HFFc6 (cell line): ENCODE measurements around the gene CARD19. TPM values are rescaled to one million over a fixed set of nuclear protein-coding genes. Genes with fewer than 3 reads are reported as not detected.

Source experiments
- DNase-seq: peaks from one replicate; pipeline ENCODE4 v3.0.0-alpha.2; 2018
- H3K27ac Mint-ChIP-seq: 2 replicates; pipeline ENCODE4 v1.8.0; 2020; ENCODE audit warnings: mild to moderate bottlenecking, mixed read lengths
- H3K27me3 Mint-ChIP-seq: 2 replicates; pipeline ENCODE4 v1.8.0; 2021; ENCODE audit warnings: mild to moderate bottlenecking, moderate library complexity, mixed read lengths; ENCODE audit not compliant: insufficient read depth
- H3K36me3 Mint-ChIP-seq: 2 replicates; pipeline ENCODE4 v1.8.0; 2021; ENCODE audit warnings: low read depth, mixed read lengths
- H3K4me1 Mint-ChIP-seq: 2 replicates; pipeline ENCODE4 v1.8.0; 2020; ENCODE audit warnings: low read depth, mixed read lengths
- H3K4me3 Mint-ChIP-seq: 2 replicates; pipeline ENCODE4 v1.8.0; 2020; ENCODE audit warnings: mild to moderate bottlenecking, moderate library complexity, mixed read lengths
- H3K9me3 Mint-ChIP-seq: 2 replicates; pipeline ENCODE4 v1.8.0; 2020; ENCODE audit warnings: mild to moderate bottlenecking, mixed read lengths
- CTCF ChIP-seq: fragments of 200-600 bp; sonication (generic); IDR thresholded peaks from 2 replicates; pipeline ENCODE4 v1.5.0; 2021; ENCODE audit warnings: antibody characterized with exemption, mild to moderate bottlenecking
- total RNA-seq, 6 experiments: library from RNA; stranded (reverse); fragmentation: NEBNext Ultra II Directional; extraction: Animal tissue kit (Norgen Biotek cat#: 25700); gene quantifications; 2 replicates in 1 of 6; 3 replicates in 5 of 6; pipeline ENCODE4 v1.2.3, GENCODE V29; 2021

CARD19 gene
- total RNA-seq, 6 experiments from 2014 or later = 35.3 to 40.6 (median 37.9) TPM

DNA sequence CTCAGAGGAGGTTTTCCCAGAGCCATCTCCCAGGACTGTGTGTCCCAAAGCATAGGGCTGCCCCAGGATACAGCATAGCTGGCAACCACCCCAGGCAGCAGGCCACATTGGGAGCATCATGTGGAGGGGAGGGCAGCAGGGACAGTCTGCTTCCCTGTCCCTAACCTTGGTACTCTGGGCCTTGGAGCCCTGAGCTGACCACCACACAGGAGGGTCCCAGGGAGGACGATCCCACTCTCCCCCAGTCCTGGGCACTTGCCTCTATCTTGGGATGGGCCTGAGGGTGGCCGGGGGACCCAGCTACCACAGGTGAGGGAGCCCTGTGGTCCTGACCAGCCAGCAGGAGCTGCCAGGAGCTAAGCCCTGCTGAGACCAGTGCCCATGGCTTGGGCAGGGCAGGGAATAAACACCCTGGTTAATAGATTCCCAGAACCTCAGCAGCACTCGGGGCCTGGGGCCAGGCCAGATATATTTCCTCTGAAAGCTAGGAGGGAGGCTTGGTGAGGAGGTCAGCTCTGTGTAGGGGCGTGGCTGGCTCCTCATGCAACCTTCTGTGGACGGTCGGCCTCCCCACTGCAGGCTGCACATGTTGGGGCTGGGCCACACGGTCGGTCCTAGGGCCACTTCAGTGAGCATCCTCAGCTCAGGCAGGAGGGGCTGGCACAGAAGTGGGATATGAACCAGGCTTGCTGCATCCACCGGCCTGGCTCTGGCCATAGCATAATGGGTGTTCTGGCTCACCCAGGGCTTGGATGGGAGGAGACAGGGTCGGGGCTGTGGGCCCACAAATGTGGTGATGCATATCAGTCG, 33.9 kb downstream of the CARD19 start:
- no peak for DNase-seq
- 0 out of 2 replicates have a peak, but pooled peaks cover 1% of the 10 kb centered on the region for H3K27me3 Mint-ChIP-seq
- TF ChIP-seq CTCF = no peak
- no peaks in the 10 kb centered on the region for H3K9me3 Mint-ChIP-seq
- no peak overlapping the region for H3K27ac Mint-ChIP-seq
- no peaks in the 10 kb centered on the region for H3K36me3 Mint-ChIP-seq
- peaks cover 23% of the 10 kb centered on the region for H3K4me1 Mint-ChIP-seq
- no peak overlapping the region for H3K4me3 Mint-ChIP-seq

DNA sequence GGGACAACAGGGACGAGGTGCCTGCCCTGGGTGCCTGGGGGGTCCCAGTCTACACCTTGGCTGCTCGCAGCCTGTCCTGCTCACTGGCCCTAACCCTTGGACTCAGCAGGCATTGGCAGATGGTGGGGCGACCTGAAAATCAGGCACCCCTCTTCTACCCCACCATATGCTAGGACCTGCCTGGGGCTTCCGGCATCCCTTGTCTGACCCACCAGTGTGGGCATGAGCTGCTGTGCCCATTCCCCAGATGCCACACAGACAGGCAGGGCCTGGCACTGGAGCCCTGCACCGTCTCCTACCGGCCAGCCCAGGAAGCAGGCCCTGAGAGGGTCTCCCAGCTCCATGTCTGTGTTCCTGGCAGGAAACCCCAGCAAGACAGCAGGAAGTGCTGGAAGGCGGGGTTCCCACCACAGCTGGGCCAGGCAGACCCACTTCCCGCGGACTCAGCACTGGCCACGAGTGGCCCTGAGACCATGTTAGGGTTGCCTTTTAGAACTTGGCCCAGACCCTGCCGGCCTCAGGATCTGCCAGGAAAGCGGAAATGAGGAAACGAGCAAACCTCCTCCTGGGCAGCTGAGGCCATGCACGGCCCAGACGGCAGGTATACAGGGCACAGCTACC, 35.0 kb downstream of the CARD19 start:
- Mint-ChIP-seq H3K9me3 (no peaks in the 10 kb centered on the region), H3K4me1 (peaks cover 26% of the 10 kb centered on the region), H3K27me3 (0 out of 2 replicates have a peak, but pooled peaks cover 1% of the 10 kb centered on the region), H3K36me3 (no peaks in the 10 kb centered on the region), H3K4me3 (no peak overlapping the region), H3K27ac (no peak overlapping the region)
- TF ChIP-seq CTCF = no peak
- DNase-seq = no peak

DNA sequence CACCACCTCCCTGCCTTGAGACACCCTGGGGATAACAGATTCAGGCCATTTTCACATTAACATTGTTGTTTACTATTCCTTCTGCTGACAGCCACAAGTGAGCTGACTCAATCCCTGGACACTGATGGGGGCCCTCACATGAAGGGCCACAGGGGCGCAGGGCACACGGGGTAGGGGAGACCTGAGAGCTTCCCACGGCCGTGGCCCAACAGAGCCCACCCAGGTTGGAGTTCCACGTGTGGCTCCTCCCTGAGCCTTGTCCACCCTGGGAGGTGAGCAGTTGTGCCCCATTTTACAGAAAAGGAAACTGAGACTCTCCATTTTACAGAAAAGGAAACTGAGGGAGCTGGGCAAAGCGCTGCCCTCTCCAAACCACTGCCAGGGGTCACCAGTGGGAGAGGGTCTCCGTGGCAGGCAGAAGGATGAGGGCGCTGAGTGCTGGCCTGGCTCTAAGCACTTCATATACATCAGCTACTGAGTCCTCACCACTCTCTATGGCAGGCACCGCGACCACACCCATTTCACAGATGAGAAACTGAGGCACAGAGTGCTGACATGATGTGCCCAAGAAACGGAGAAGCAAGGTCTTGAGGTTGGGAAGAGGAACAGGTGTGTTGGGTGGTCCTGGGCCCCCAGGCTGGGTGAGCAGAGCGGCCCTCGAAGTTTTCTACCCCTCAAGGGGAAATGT, 35.7 kb downstream of the CARD19 start:
- no peak for DNase-seq
- TF ChIP-seq CTCF = no peak
- Mint-ChIP-seq H3K4me3 (no peak overlapping the region; the same call in 1 of the 2 replicates), H3K27me3 (0 out of 2 replicates have a peak, but pooled peaks cover 1% of the 10 kb centered on the region), H3K4me1 (peaks cover 29% of the 10 kb centered on the region), H3K27ac (no peak overlapping the region), H3K36me3 (no peaks in the 10 kb centered on the region), H3K9me3 (no peaks in the 10 kb centered on the region)

GRCh38 chr9:93132287-93132927, 36.4 kb downstream of the CARD19 start:
- no peak for TF ChIP-seq CTCF
- 0 out of 2 replicates have a peak, but pooled peaks cover 1% of the 10 kb centered on the region for H3K27me3 Mint-ChIP-seq
- peak overlapping the region; percentile 84 for H3K4me3 Mint-ChIP-seq
- DNase-seq = no peak
- H3K9me3 Mint-ChIP-seq = no peaks in the 10 kb centered on the region
- peak overlapping the region; percentile 82 for H3K27ac Mint-ChIP-seq
- peaks cover 29% of the 10 kb centered on the region for H3K4me1 Mint-ChIP-seq
- no peaks in the 10 kb centered on the region for H3K36me3 Mint-ChIP-seq

DNA sequence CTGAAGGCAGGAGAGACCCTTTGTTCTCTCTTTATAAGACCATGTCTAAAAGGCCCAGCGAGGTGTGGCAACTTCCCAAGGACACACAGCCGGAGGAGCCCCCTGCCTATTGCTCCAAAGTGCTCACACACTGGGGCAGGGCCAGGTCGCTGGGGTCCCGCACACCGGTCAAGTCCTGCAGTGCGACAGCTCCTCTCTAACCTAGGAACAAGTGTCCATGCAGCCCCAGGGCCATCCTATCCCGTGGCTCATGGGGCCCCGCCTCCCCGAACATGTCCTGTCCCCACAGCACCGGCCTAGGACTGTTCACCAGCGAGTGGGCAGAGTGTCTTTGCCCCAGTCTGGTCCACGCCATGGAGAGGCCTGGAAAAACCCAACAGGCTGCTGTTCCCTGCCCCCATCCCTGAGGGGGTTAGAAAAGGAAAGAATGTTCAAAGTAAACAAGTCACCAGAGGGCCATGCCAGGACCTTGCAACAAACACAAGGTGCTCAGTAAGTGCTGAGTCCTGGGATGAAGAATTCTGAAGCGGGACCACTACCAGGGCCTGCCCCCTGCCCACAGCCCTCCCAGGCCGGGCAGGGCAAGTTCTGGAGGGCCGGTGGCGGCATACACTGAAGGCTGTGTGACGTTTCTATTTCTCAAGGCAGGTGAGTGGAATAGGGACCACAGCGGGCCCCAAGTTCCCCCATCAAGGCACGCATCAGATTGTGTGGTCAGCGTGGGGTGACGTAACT, 37.1 kb downstream of the CARD19 start:
- Mint-ChIP-seq H3K4me1 (peaks cover 29% of the 10 kb centered on the region), H3K27me3 (0 out of 2 replicates have a peak, but pooled peaks cover 1% of the 10 kb centered on the region), H3K36me3 (no peaks in the 10 kb centered on the region), H3K27ac (peak overlapping the region; percentile 82), H3K9me3 (no peaks in the 10 kb centered on the region; the same call in 1 of the 2 replicates), H3K4me3 (peak overlapping the region; percentile 84)
- no peak for TF ChIP-seq CTCF
- DNase-seq = no peak
